Right ventricle myocardium inferior (tissue), 1 donor: ENCODE results near the gene NTMT1. TPM values are rescaled to one million over a fixed set of nuclear protein-coding genes. Genes with fewer than 3 reads are reported as not detected.
A peak's percentile ranks its signal among the peaks of the same experiment; 100 is the strongest.

Source experiments
- ATAC-seq: fragments of 200-7000 bp; cut with Tn5 transposase; one replicate; pipeline ENCODE4 v1.9.1; 2020; ENCODE audit warnings: mild to moderate bottlenecking, moderate library complexity
- DNase-seq: peaks from one replicate; pipeline ENCODE4 v3.0.0; 2021; ENCODE audit errors: missing footprints
- intact Hi-C: fragments of 100-400 bp; cut with DNase I; formaldehyde crosslinking; loops from one replicate; pipeline ENCODE4 v1.11.0; 2022
- total RNA-seq: library from RNA; stranded (reverse); fragmentation: NEBNext Ultra II Directional; extraction: Animal tissue kit (Norgen Biotek cat#: 25700); gene quantifications from one replicate; pipeline ENCODE4 v1.2.1, GENCODE V29; 2021
- donor health status: DM: no; HTN: yes; CAD: no; lungs with severe emphysema.

NTMT1 gene
- total RNA-seq, 1 donor from 2014 or later: 72.1 TPM

GRCh38 chr9:129665389-129665775 lies 39.4 kb downstream of the NTMT1 start, which contains the start of gene PRRX2:
TSS of gene PRRX2 (plus strand) at chr9:129665647. CDS start at chr9:129665868, 221 bp downstream.
- intact Hi-C loops: no loop called here
- ATAC-seq (peak; percentile 27), DNase-seq (peak; percentile 68)

GRCh38 chr9:129665814-129666520 lies 40.0 kb downstream of the NTMT1 start:
- ATAC-seq: no peak
- DNase-seq: no peak
- intact Hi-C loops: no loop called here

GRCh38 chr9:129666575-129666974 lies 40.6 kb downstream of the NTMT1 start:
- ATAC-seq: no peak

GRCh38 chr9:129667378-129667777 lies 41.4 kb downstream of the NTMT1 start:
- ATAC-seq (no peak), DNase-seq (no peak)
- intact Hi-C loops: no loop called here

More at GRCh38 chr9:129666575-129666974, 40.6 kb downstream of the NTMT1 start:
- no peak for DNase-seq
- intact Hi-C loops: no loop called here

GRCh38 chr9:129667850-129668249 lies 41.9 kb downstream of the NTMT1 start:
- intact Hi-C loops: no loop called here
- ATAC-seq (no peak), DNase-seq (no peak)

GRCh38 chr9:129669141-129669718 lies 43.3 kb downstream of the NTMT1 start:
- no peak for ATAC-seq
- no peak for DNase-seq
- intact Hi-C loops: no loop called here

GRCh38 chr9:129669946-129670345 lies 44.0 kb downstream of the NTMT1 start:
- intact Hi-C loops: no loop called here
- no peak for DNase-seq
- ATAC-seq: no peak

- intact Hi-C loops: no loop called here
- DNase-seq (no peak), ATAC-seq (no peak)
These were observed 45.1 kb downstream of the NTMT1 start for GRCh38 chr9:129671065-129671464.

GRCh38 chr9:129671519-129671918 lies 45.6 kb downstream of the NTMT1 start:
- ATAC-seq (no peak), DNase-seq (no peak)
- intact Hi-C loops: no loop called here

- no peak for ATAC-seq
- intact Hi-C loops: no loop called here
These were observed 46.7 kb downstream of the NTMT1 start for GRCh38 chr9:129672702-129673101.

GRCh38 chr9:129673602-129674001 lies 47.6 kb downstream of the NTMT1 start:
- intact Hi-C loops: no loop called here
- no peak for ATAC-seq
- no peak for DNase-seq

More at GRCh38 chr9:129672702-129673101, 46.7 kb downstream of the NTMT1 start:
- DNase-seq: no peak

GRCh38 chr9:129674229-129674628 lies 48.3 kb downstream of the NTMT1 start:
- ATAC-seq (no peak), DNase-seq (no peak)
- intact Hi-C loops: no loop called here

GRCh38 chr9:129675620-129676019 lies 49.7 kb downstream of the NTMT1 start:
- intact Hi-C loops: no loop called here
- ATAC-seq (no peak), DNase-seq (no peak)

- DNase-seq: no peak
- no peak for ATAC-seq
- intact Hi-C loops: no loop called here
These were observed 50.3 kb downstream of the NTMT1 start for GRCh38 chr9:129676287-129676686.

GRCh38 chr9:129676975-129677374 lies 51.0 kb downstream of the NTMT1 start:
- DNase-seq (no peak), ATAC-seq (peak; percentile 32)
- intact Hi-C loops: no loop called here

GRCh38 chr9:129677456-129677855 lies 51.5 kb downstream of the NTMT1 start:
- ATAC-seq: no peak
- no peak for DNase-seq
- intact Hi-C loops: no loop called here

GRCh38 chr9:129678844-129679243 lies 52.9 kb downstream of the NTMT1 start:
- DNase-seq: no peak
- ATAC-seq: no peak
- intact Hi-C loops: no loop called here

- intact Hi-C loops: no loop called here
- no peak for ATAC-seq
- DNase-seq: no peak
These were observed 53.6 kb downstream of the NTMT1 start for GRCh38 chr9:129679537-129679936.

GRCh38 chr9:129681924-129682323 lies 56.0 kb downstream of the NTMT1 start:
- ATAC-seq (no peak), DNase-seq (peak; percentile 16)
- intact Hi-C loops: no loop called here

GRCh38 chr9:129682381-129682780 lies 56.4 kb downstream of the NTMT1 start:
- no peak for DNase-seq
- ATAC-seq: no peak
- intact Hi-C loops: no loop called here
